Endometrium (tissue), 2 donors: ENCODE results near the gene ABHD11.
"Not testable (repeated sequence)": the region's sequence is repeated elsewhere in the genome, so short reads cannot be mapped to it uniquely, and the experiment has no call there.

Experiments
- FAIRE-seq: peaks from 2 replicates; lab custom pipeline; 2012; peaks lifted over from hg19 to GRCh38; lab: Jason Lieb, UNC
- donor health status: control.
- donor health status: control.

ABHD11 gene

DNA sequence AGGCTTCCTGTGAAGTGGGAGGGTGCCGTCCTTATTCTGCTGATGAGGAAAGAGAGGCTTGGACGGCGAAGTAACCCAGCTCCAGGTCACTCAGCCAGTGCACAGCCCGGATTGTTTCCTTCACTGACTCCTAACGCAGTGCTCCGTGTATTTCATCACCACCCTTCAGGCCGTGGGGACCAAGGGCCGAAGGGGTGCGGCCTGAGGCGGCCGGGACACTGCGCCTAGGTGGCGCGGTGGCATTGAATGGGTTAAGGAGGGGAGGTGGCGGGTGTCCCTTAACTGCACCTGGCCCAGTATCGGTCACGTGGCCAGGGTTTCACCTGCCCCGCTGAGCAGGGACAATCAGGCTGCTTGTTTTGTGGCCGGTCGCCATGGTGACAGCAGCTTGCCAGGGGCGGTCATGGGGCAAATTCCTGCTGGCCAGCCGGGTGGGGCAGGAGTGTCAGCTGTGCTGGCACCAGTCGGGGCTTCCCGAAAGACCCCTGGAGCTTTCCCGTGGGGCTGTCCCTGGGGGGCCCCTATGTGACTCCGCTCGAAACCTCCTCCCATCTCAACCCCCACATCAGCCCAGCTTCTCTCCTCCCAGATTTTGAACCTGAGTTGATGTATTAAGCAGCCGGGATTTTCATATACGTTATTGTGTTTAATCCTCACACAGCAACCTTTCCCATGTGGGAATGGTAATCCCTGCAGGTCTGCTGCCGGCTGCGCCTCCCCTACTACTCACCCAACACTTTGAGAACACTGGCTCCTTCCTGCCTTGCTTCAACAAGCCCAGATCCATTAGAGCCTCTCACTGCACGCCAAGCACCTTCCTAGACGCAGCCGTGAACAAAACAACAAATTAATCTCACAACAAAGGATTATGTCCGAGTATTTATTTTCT, 4.4 kb upstream of the ABHD11 start:
- FAIRE-seq, result no peak

DNA sequence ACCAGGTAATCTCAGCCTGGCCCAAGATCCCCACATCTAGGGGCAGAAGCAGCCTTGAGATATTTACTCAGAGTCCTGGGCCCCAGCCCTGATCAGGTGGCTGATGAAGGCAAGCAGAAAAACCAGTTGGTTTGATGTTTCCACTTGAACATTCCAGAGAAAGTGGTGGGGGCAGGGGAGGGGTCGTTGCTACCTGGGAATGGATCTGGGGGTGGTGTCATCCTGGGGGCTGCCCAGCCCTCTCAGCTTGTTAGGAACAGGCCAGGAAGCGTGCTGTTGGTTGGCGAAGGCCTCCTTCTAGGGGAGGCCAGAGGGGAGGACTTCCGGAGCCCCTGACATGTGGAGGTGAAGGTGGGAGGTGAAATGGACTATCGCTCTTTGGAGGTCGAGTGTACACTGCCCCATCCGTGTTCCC, 3.7 kb upstream of the ABHD11 start:
- FAIRE-seq, result no peak

- no peak for FAIRE-seq
Observed at GRCh38 chr7:73741600-73741999, 3.0 kb upstream of the ABHD11 start.

DNA sequence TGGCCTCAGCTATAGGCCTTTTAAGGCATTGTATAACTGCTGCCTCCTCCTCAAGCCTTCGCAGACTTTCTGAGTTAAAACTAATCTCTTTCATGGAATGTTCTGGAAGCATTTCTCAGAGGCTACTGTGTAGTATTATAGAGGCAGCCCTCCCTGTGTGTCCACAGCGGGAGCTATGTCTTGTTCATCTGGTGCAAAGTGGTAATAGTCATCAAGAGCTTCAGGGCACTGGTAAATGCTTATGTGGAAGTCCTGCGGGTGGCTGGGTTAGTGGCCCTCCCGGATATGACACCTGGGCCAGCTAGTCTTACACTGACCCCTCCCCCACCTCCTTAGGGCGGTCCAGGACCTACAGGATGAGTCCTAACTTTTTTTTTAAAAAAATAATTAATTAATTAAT, 2.2 kb upstream of the ABHD11 start:
- FAIRE-seq, result no peak

DNA sequence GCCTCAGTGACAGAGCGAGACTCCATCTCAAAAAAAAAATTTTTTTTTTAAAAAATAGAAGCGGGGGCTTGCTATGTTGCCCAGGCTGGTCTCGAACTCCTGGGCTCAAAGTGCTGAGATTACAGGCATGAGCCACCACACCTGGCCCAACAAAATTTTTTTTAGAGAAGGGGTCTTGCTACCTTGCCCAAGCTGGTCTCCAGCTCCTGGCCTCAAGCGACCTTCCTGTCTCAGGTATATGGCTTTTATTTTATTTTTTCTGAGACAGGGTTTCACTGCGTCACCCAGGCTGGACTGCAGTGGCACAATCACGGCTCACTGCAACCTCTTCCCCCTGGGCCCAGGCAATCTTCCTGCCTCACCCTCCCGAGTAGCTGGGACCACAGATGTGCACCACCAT, 1.6 kb upstream of the ABHD11 start:
- FAIRE-seq, result no peak

DNA sequence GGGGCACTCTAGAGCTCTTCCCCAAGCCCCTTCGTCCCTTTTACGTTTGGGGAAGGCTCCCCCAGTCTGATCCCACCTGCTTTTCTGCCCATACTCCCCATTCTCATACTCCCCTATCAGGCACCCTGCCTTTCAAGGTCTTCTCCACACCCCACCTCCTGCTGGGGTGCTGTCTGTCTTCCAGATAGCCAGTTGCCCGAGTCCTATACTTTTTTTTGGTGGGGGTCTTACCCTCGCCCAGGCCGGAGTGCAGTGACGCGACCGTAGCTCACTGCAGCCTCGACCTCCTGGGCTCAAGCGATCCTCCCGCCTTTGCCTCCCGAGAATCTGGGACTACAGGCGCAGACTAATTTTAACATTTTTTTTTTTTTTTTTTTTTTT, 775 bp upstream of the ABHD11 start:
- no peak for FAIRE-seq

GRCh38 chr7:73738220-73738611, 386 bp downstream of the ABHD11 start:
- no peak for FAIRE-seq

DNA sequence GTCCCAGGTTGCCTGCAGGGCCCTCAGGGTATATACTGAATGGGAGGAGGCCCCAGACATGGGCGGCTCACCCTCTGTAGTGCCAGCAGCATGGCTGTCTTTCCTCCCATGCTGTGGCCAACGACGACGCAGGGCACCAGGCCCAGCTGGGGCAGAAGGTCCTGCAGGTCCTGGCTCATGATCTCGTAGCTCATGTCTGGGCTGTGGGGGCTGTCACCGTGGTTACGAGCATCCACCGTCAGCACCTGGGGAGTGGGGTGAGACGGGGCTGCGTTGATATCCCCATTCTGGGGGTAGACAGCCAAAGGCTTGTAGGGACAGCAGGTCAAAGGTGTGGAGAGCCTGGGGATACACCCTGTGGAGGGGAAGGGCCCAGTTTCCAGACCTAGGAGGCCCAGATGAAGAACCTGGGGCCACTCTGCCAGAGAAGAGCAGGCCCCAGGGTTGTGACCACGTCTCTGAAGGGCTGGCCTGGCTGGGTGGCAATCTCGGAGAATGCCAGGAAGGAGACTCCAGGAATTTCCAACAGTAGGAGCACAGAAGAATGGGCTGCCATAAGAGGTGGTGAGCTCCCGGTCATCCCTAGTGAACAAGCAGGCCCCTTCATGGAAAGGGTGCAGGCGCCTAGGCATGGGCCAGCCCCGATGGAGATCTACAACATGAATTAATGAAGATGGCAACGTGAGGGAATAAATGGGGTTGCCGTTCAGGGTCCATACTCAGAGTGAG, 947 bp downstream of the ABHD11 start:
- no peak for FAIRE-seq

DNA sequence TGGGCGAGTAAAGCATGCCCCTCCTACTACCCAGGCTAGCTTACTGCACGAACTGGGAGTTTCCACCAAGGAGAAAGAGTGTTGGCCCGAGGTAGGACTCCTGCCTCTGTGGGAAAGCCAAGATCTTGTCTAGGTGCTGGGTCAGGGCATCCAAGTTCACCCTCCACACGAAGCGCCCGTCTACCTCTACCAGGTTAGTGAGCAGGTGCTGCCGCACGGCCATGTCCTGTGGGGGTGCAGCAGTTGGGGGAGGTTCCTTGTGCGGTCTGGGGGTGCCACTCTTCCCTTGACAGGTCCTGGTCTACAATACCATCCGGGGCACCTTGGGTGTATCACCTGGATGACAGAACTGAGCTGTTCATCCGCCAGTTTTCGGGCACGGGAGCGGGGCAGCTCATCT, 1.7 kb downstream of the ABHD11 start:
- no peak for FAIRE-seq

DNA sequence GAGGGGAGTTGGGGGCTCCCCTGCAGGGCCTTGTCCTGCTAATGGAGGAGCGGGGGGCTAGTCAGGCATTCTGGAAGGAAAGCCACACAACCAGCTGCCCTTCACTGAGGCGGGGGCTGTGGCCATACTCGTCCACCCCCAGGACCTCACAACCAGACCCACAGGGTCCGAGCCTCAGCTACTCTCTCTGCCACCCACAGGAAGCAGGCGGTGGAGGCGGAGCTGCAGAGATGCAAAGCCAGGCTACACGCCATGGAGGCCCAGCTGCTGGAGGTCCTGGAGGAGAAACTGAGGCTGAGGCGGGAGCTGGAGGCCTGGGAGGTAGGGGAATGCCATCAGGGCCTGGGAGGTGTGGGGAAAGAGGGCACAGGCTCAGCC, 3.1 kb downstream of the ABHD11 start:
- no peak for FAIRE-seq

DNA sequence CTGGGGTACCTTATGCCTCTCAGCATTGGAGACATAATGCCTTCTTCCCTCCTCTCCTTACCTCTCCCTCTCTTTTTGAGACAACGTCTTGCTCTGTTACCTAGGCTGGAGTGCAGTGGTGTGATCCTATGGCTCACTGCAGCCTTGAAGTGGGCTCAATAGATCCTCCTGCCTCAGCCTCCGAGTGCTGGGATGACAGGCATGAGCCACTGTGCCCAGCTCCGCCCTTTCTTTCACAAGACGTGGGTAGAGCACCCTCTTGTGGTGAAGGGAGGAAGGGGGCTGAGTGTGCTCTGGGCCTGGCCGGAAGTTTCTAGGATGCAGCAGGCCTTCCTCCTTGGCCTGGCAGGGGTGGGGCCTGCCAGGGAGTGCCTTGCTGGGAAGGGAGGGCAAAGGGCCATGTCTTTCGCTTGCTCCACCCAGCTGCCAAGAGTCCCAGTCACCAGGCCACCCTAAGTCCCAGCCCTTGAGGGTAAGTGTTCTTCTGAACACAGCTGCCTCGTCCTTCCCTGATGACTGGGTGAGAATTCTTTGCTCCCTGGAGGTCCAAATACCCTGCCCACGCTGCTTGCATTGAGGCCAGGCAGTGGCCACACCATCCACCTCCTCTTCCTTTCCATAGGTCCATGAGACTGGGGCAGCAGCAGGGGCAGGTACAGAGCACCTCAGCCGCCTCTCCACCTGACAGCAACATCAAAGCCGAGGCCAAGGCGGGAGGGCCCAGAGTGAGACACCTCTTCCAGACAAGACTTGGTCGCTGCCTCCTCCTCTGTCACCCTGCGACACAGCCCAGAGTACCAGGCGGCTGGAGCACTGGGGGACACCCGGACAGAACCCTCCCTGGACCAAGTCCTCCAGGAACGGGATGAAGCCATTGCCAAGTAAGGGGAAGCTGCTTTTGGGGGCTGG, 3.7 kb downstream of the ABHD11 start:
- no peak for FAIRE-seq

DNA sequence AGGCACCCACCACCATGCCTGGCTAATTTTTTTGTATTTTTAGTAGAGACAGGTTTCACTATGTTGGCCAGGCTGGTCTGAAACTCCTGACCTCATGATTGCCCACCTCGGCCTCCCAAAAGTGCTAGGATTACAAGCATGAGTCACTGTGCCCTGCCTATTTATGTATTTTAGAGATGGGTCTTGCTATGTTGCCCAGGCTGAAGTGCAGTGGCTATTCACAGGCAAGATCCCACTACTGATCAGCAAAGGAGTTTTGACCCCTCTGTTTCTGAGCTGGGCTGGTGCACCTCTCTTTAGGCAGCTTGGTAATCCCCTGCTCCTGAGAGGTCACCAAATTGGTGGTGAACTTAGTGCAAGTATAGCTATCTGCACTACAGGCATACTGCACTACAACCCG, 6.2 kb downstream of the ABHD11 start:
- FAIRE-seq, result no peak

DNA sequence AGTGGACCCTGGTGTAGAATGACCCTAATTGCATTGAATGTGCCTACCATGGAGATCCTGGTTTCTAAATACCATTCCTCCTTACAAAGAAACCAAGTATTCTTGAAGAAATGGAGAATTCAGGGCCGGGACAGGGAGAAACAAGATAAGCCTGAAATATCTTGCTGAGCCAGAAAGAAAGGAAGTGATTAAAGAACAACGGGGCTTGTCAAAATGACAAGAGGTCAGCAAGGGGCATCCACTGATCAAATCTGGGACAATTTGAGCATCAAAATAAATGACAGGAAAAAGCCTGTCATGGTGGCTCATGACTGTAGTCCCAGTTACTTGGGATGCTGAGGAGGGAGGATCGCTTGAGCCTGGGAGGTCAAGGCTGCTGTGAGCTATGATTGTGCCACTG, 8.1 kb downstream of the ABHD11 start:
- FAIRE-seq, result no peak

- no peak for FAIRE-seq
Observed at GRCh38 chr7:73728551-73728950, 10.1 kb downstream of the ABHD11 start.

- FAIRE-seq, result no peak
Observed at GRCh38 chr7:73727952-73728351, 10.7 kb downstream of the ABHD11 start.

GRCh38 chr7:73726083-73726466, 12.5 kb downstream of the ABHD11 start:
- FAIRE-seq, result no peak

DNA sequence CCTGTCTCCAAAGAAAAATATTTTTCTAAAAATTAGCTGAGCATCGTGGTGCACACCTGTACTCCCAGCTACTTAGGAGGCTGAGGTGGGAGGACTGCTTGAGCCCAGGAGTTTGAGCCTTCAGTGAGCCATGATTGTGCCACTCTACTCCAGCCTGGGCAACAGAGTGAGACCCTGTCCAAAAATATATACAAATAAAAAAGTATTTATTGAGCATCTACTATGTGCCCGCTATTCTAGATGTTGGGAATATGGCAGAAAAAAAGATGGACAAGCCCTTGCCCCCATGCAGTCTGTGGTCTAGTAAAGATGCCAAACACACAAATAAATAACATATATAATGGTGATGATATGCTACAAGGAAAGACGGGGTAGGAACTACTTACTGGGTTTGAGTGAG, 14.8 kb downstream of the ABHD11 start:
- FAIRE-seq, result no peak

DNA sequence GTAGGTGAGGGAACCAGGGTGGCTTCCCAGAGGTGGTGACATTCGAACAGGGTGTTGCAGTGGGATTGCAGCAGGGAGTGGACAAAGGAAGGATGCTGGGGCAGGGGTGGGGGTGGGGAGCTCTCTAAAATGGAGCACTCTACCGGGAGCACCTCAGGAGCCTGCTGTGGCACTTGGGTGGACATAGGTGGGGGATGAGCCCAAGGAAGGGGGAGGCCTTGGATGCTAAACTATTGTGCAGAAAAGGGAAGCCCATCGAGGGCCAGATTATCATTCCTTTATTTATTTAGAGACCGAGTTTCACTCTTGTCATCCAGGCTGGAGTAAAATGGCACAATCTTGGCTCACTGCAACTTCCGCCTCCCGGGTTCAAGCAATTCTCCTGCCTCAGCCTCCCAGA, 15.8 kb downstream of the ABHD11 start:
- no peak for FAIRE-seq

- not testable (repeated sequence) for FAIRE-seq
Observed at GRCh38 chr7:73722182-73722581, 16.4 kb downstream of the ABHD11 start.

DNA sequence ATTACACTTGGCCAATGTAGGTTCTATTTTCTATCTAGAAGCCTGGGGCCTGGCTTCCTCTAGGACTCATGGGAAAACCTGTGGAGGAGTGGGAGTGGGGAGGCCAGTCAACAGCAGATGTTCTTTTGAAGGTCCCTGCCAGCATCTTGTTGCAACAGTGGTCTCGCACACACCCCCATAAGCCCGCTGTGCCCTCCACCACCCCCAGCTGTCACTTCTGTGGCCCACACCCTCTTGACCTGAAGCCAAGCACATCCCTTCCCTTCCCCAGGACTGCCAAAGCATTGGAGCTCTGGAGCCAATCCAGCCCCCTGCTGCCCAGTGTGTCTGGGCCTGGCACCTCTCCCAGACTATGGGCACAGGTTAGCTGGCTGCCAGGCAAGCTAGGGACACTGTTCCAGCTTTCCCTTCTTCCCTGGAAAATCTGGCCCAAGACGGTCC, 17.2 kb downstream of the ABHD11 start:
- no peak for FAIRE-seq

DNA sequence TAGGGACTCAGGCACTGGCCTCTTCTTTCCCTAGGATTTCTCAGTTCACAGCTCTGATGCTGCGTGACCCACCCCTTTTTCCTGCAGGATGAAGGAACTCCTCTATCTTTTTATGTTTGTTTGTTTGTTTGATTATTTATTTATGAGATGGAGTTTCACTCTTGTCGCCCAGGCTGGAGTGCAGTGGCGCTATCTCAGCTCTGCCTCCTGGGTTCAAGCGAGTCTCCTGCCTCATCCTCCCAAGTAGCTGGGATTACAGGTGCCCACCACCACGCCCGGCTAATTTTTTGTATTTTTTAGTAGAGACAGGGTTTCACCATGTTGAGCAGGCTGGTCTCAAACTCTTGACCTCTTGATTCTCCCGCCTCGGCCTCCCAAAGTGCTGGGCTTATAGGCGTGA, 18.2 kb downstream of the ABHD11 start:
- not testable (repeated sequence) for FAIRE-seq

GRCh38 chr7:73719806-73720169, 18.8 kb downstream of the ABHD11 start:
- no peak for FAIRE-seq
